Measurements from ENCODE around the gene LYPLA2.
A peak's percentile ranks its signal among the peaks of the same experiment; 100 is the strongest.
"Not testable (repeated sequence)": the region's sequence is repeated elsewhere in the genome, so short reads cannot be mapped to it uniquely, and the experiment has no call there.

LYPLA2 gene

DNA sequence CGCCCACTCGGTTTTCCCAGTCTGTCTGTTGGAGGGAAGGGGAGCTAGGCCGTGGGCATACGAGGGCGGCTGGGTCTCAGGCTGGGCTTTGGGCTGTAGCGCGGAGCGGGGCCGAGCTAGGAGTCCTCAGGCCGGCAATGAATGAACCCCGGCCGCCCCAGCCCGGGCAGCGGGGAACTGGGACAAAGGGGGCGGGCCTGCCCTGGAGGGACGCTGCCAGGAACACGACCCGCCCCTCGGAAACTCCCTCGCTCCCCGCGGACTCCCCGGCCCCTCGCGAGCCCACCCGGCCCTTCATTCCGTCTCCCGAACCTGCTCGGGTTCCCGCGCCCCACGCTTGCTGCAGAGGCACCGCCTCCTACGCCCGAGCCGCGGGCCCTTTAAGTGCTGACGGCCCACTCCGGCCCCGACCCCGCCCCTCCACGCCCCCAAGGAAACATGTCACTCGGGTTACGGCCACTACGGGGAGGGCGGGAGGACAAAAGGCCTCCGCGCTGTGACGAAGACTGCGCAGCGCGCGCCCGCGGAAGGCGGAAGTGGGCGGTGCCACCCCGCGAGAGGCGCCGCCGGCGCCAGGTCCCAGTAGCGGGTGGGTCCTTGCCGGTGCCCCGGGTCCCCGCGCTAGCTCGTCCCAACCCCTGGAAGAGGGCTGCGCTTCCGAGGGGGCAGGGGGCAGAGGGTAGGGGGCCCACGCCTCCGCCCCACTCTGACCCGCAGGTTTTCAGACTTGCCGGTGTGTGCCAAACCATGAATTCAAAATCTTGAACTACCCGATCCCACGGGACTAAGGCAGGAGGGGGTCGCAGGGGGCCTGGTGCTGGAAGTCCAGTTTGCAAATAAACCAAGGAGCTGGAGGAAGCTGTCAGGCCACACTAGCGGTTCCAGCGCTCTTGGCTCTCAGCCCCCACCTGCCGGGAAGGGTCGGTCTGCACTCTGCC, 9.7 kb downstream of the LYPLA2 start, which contains the start of gene GALE:
GALE (minus strand) TSS at position 355 of the 938 bp plus-strand sequence. CDS start 1,747 bp downstream, outside the sequence.
- peak; percentile 88 to 98 for DNase-seq (ENCODE audit: low spot score in 2 of 2)
- Histone ChIP-seq H3K36me3 (replicated peaks) (peaks cover 11% of the 10 kb centered on the region), H3K4me1 (peaks cover 8% of the 10 kb centered on the region; the same call in 1 of the 2 replicates), H3K27me3 (ENCODE audit: low read depth) (no peaks in the 10 kb centered on the region), H3K9me3 (no peaks in the 10 kb centered on the region), H3K4me3 (peak within 1 kb of the TSS; percentile 88)
- in situ Hi-C loops (cut with MboI; ENCODE audit: low sequenced_read_pairs), result no loop called here

DNA sequence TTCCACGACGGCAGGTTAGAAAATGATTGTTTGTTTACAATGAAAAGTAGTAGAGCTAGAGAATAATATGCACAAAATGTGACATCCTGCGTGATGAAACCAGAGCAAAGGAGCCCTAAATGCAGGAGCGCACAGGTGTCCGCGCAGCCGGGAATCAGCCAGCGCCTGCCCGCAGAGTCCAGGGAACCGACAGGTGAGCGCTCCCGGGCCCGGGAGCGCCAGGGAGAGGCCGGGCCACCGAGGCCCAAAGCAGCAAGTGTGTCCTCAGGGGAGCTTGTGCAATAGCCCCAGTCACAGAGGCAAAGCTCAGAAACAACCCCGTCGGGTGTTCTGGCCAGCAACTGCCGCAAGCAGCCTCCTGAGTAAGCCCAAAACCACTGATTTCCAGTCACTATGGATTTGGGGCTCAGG, 10.4 kb downstream of the LYPLA2 start:
- Histone ChIP-seq H3K9me3 (no peaks in the 10 kb centered on the region), H3K27me3 (ENCODE audit: low read depth) (no peaks in the 10 kb centered on the region), H3K4me1 (peaks cover 8% of the 10 kb centered on the region; the same call in 1 of the 2 replicates), H3K4me3 (peak overlapping the region; percentile 88), H3K36me3 (replicated peaks) (peaks cover 11% of the 10 kb centered on the region)
- in situ Hi-C loops (cut with MboI; ENCODE audit: low sequenced_read_pairs), result no loop called here
- DNase-seq (ENCODE audit: low spot score in 2 of 2), result no peak

DNA sequence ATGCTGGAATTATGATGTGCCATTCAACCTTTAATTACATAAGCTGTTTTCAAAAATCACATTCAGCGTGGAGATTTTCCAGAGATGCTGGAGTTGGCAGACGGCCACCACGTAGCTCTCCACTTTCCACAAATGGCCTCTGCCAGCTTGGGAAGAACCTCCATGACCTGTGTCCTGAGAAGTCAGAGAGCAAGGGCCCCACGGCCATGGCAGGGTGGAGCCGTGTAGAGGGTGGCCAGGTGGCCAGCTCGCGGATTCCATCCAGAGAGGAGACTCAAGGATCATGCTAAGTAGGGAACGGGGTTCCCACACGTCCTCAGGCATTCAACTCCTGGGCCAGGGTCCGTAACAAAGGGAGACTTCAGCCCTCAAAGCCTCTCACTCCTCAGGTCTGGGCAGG, 10.9 kb downstream of the LYPLA2 start:
- in situ Hi-C loops (cut with MboI; ENCODE audit: low sequenced_read_pairs), result no loop called here
- no peaks in the 10 kb centered on the region for H3K9me3 ChIP-seq
- H3K27me3 ChIP-seq (ENCODE audit: low read depth), result no peaks in the 10 kb centered on the region
- H3K4me1 ChIP-seq, result peaks cover 8% of the 10 kb centered on the region; the same call in 1 of the 2 replicates
- no peak for DNase-seq (ENCODE audit: low spot score in 2 of 2)
- peaks cover 6% of the 10 kb centered on the region for H3K36me3 ChIP-seq (replicated peaks)
- no peak overlapping the region for H3K4me3 ChIP-seq

DNA sequence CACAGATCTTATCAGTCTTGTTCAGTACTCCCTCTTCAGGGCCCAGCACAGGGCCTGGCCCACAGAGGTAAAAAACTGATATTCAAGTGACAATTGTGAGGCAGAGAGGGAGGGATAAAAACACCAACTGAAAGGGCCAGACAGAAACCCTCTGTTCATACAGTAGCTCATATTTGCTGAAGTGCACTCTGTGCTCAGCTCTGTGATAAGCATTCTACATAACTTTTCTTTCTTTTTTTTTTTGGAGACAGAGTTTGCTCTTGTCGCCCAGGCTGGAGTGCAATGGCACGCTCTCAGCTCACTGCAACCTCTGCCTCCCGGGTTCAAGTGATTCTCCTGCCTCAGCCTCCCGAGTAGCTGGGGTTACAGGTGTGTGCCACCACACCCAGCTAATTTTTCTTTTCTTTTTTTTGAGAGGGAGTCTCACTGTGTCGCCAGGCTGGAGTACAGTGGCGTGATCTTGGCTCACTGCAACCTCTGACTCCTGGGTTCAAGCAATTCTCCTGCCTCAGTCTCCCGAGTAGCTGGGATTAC, 11.9 kb downstream of the LYPLA2 start:
- H3K4me3 ChIP-seq; H3K9me3 ChIP-seq; DNase-seq (ENCODE audit: low spot score in 2 of 2); H3K4me1 ChIP-seq; in situ Hi-C loops (cut with MboI; ENCODE audit: low sequenced_read_pairs); H3K36me3 ChIP-seq (replicated peaks); H3K27me3 ChIP-seq (ENCODE audit: low read depth): not testable (repeated sequence)

DNA sequence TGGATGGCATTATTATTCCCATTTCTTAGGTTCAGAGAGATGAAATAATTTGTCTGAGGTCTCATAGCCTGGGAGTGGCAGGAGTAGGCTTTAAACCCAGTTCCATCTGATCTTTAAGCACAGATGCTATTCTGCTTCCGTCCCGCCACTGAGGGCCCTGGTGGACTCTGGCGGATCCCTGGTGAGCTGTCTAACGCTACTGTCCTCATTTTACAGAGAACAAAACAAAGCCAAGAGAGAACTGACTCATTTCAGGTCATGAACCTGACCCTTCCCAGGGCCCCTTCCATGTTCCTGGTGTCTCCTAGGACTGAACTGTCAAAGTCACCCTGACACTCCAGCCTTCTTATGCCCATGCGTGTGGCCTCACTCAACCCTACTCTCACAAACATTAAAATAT, 12.7 kb downstream of the LYPLA2 start:
- H3K4me3 ChIP-seq, result no peak overlapping the region

DNA sequence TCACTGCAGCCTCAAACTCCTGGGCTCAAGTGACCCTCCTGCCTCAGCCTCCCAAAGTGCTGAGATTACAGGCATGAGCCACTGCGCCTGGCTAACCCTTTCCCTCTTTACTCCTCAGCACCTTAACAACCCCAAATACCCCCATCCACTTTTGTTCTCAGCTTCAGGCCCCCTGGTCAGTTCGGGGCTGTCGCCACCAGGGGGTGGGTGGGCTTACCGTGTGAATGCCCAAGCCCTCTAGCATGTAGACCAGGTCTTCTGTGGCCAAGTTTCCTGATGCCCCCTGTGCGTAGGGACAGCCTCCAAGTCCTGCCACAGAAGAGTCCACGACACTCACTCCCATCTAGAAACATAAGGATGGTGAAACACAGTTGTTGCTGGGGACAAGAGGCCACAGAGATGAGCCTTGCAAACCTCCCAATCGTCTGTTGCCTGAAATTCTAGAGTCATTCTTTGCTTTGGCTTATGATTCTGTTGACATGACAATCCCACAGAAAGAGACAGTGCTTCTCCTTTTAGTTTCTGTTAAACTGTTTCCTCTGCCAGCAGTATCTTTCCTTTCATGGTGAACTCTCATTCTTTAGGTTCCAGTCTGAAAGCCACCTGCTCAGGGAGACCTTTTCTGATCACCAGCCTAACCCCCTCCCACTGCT, 13.4 kb downstream of the LYPLA2 start:
- no peak for DNase-seq (ENCODE audit: low spot score in 2 of 2)
- Histone ChIP-seq H3K27me3 (ENCODE audit: low read depth) (no peaks in the 10 kb centered on the region), H3K9me3 (no peaks in the 10 kb centered on the region), H3K4me1 (peaks cover 6% of the 10 kb centered on the region; the same call in 1 of the 2 replicates), H3K36me3 (replicated peaks) (no peaks in the 10 kb centered on the region), H3K4me3 (no peak overlapping the region)
- in situ Hi-C loops (cut with MboI; ENCODE audit: low sequenced_read_pairs), result no loop called here

More for the DNA sequence above, 12.7 kb downstream of the LYPLA2 start:
- Histone ChIP-seq H3K27me3 (ENCODE audit: low read depth) (no peaks in the 10 kb centered on the region), H3K4me1 (peaks cover 8% of the 10 kb centered on the region; the same call in 1 of the 2 replicates), H3K36me3 (replicated peaks) (no peaks in the 10 kb centered on the region; the same call in 1 of the 2 replicates), H3K9me3 (no peaks in the 10 kb centered on the region)
- in situ Hi-C loops (cut with MboI; ENCODE audit: low sequenced_read_pairs), result no loop called here
- no peak for DNase-seq (ENCODE audit: low spot score in 2 of 2)

DNA sequence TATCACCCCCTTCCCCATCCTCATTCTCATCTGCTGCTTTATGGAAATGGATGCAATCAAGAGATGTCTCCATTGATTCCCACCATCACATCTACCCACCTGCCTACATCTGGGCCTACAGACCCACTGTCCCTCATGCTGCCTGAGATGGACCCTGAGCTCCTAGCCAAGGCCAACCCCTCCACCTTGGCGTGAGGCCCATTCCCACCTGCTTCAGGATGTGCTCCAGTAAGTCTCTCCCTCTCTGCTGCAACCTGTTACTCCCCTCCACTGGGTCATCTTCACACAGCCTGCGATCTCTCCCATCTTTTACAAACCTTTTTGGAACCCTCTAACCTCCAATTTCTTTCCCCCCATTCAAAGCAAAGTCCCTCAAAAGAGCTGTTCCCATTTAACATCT, 14.1 kb downstream of the LYPLA2 start:
- in situ Hi-C loops (cut with MboI; ENCODE audit: low sequenced_read_pairs), result no loop called here
- no peaks in the 10 kb centered on the region for H3K27me3 ChIP-seq (ENCODE audit: low read depth)
- peaks cover 2% of the 10 kb centered on the region; the same call in 1 of the 2 replicates for H3K4me1 ChIP-seq
- H3K9me3 ChIP-seq, result no peaks in the 10 kb centered on the region
- H3K4me3 ChIP-seq, result no peak overlapping the region
- no peaks in the 10 kb centered on the region for H3K36me3 ChIP-seq (replicated peaks)
- DNase-seq (ENCODE audit: low spot score in 2 of 2), result no peak

DNA sequence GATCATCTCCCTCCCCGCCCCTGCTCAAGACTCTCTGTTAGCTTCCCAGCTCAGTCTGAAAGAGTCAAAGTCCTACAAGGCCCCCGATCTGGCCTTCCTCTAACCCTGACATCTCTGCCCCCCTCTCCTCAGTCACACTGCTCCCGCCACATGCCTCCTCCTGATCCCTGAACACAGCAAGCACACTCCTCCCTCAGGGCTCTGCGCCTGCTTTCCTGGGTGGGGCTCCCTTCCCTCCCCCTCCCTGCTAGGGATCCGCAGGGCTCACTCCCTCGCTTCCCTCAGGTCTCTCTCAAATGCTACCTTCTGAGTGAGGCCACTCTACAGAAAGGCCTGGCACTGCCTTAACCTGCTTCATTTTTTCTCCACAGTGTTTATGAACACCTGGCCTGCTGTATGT, 15.3 kb downstream of the LYPLA2 start:
- H3K9me3 ChIP-seq, result no peaks in the 10 kb centered on the region
- DNase-seq (ENCODE audit: low spot score in 2 of 2), result no peak
- H3K4me3 ChIP-seq, result no peak overlapping the region
- in situ Hi-C loops (cut with MboI; ENCODE audit: low sequenced_read_pairs), result no loop called here
- H3K36me3 ChIP-seq (replicated peaks), result no peaks in the 10 kb centered on the region
- peaks cover 2% of the 10 kb centered on the region; the same call in 1 of the 2 replicates for H3K4me1 ChIP-seq
- H3K27me3 ChIP-seq (ENCODE audit: low read depth), result no peaks in the 10 kb centered on the region

DNA sequence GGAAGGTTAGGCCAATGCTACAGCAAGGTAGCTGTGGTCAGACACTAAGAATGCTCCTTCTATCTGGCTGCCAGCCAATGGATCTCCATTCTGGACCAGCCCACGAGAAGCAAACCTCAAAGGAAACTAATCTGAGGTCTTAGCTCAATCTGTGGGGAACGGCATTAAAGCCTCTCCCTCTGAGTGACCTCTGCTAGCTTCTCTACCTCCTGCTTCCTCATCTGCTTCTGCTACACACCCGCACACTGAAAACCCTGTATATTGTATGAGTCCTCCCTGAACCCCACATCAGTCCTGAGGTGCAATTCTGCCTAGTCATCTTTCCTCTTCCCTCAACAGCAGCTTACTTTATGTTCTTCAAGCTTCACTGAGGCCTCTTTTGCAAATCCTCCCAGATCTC, 16.5 kb downstream of the LYPLA2 start:
- H3K27me3 ChIP-seq (ENCODE audit: low read depth), result no peaks in the 10 kb centered on the region
- no peak overlapping the region for H3K4me3 ChIP-seq
- no peaks in the 10 kb centered on the region; the same call in 1 of the 2 replicates for H3K36me3 ChIP-seq (replicated peaks)
- no peak for DNase-seq (ENCODE audit: low spot score in 2 of 2)
- no peaks in the 10 kb centered on the region for H3K9me3 ChIP-seq
- in situ Hi-C loops (cut with MboI; ENCODE audit: low sequenced_read_pairs), result no loop called here
- no peaks in the 10 kb centered on the region for H3K4me1 ChIP-seq

DNA sequence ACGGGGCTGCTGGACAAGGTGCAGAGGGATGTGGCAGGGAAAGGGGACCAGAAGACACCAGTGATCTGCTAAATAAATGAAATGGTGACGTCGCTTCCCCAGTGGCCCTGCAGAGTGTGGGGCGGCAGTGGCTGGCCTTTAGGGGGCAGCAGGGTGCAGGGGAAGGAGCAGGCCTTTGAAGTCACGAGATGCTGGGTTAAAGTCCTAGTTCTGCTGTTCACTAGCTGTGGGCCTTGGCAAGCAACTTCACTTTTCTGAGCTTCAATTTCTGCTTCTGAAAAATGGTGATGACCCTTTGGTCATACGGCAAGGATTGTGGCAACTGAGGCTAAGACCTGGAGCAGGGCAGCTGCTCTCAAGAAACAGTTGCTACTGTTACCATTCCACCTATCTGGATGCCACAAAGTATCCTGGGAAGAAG, 18.8 kb downstream of the LYPLA2 start:
- H3K9me3 ChIP-seq, result no peaks in the 10 kb centered on the region
- peak; percentile 69 to 88 for DNase-seq (ENCODE audit: low spot score in 2 of 2)
- in situ Hi-C loops (cut with MboI; ENCODE audit: low sequenced_read_pairs), result no loop called here
- H3K4me1 ChIP-seq, result no peaks in the 10 kb centered on the region
- H3K36me3 ChIP-seq (replicated peaks), result peaks cover 11% of the 10 kb centered on the region
- H3K27me3 ChIP-seq (ENCODE audit: low read depth), result no peaks in the 10 kb centered on the region
- no peak overlapping the region for H3K4me3 ChIP-seq

DNA sequence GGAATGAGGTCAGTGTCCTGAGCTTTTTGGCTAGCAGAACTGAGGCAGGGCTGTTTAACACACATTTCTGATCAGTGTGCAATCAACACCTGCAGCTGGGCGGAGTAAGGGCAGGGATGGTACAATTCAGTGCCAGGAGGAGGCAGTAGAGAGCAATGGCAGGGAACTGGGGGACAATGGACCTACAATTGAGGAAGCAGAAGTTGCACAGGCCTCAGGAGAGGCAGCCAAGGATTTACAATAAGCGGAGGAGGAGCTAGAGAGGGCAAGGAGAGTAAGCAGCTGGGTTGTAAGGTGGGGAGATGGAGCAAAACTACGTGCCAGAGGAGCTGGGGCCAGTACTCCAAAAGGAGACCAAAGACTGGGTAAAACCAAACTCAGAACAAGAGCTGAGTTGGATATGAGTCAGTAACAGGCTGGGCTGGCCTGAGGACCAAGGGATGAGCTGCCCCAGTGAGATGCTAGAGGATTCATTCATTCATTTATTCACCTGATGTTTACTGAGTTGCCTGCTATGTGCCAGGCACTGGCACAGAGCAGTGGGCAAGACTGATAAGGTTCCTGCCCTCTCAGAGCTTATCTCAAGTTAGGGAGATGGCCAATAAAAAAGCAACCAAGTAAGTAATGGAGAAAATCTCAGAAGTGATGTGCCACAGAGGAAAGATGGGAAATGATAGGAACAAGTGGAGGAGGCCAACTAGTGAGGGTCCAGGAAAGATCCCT, 20.0 kb downstream of the LYPLA2 start:
- in situ Hi-C loops (cut with MboI; ENCODE audit: low sequenced_read_pairs), result no loop called here
- H3K4me1 ChIP-seq, result no peaks in the 10 kb centered on the region
- peak; percentile 52 to 73 for DNase-seq (ENCODE audit: low spot score in 2 of 2)
- no peaks in the 10 kb centered on the region for H3K27me3 ChIP-seq (ENCODE audit: low read depth)
- peaks cover 12% of the 10 kb centered on the region for H3K36me3 ChIP-seq (replicated peaks)
- H3K4me3 ChIP-seq, result no peak overlapping the region
- H3K9me3 ChIP-seq, result no peaks in the 10 kb centered on the region

DNA sequence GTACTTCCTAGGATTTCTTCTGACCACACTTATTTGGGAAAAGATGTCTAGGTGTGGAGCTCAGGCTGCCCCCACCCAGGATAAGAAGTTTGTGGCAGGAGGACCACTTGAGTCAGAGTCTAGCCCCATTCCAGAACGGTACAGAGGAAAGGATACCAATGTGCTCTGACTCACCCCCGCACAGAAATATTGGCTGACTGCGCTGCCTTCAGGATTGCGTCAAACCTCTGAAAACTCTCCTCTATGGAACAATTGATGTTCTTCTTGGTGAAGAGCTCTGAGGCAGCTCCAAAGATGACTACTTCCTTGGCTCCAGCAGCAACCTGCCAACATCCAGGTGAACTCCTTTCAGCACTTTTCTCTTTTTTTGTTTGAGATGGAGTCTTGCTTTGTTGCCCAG, 23.1 kb downstream of the LYPLA2 start:
- in situ Hi-C loops (cut with MboI; ENCODE audit: low sequenced_read_pairs), result no loop called here

DNA sequence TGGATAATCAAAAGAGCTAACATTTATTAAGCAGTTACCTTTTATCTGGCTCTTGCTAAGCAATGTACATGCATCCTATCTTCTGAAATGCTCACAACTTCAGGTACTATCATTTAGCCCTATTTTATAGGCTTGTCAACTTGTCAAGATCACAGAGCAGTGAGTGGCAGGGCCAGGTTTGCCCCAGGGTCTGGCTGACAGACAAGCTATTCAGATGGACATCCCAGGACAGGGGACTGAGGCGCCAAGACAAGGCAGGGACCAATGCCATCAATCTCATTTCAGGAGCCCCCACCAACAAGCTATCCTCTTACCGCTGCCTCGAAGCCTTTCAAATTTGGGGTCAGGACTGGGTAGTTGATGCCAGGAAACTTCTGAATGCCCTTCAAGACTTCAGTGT, 25.4 kb downstream of the LYPLA2 start:
- no peaks in the 10 kb centered on the region for H3K4me1 ChIP-seq
- no peaks in the 10 kb centered on the region for H3K9me3 ChIP-seq
- in situ Hi-C loops (cut with MboI; ENCODE audit: low sequenced_read_pairs), result no loop called here
- peaks cover 27% of the 10 kb centered on the region for H3K36me3 ChIP-seq (replicated peaks)
- no peaks in the 10 kb centered on the region for H3K27me3 ChIP-seq (ENCODE audit: low read depth)
- H3K4me3 ChIP-seq, result no peak overlapping the region
- no peak for DNase-seq (ENCODE audit: low spot score in 2 of 2)

More for the DNA sequence above, 23.1 kb downstream of the LYPLA2 start:
- Histone ChIP-seq H3K4me3 (no peak overlapping the region), H3K27me3 (ENCODE audit: low read depth) (no peaks in the 10 kb centered on the region), H3K4me1 (no peaks in the 10 kb centered on the region), H3K9me3 (no peaks in the 10 kb centered on the region), H3K36me3 (replicated peaks) (peaks cover 27% of the 10 kb centered on the region)
- DNase-seq (ENCODE audit: low spot score in 2 of 2), result no peak

Measured in HAP-1 (cell line).